HG02588 (cell line): ENCODE measurements around the gene STXBP3.

Experiments used
- ATAC-seq: cut with Tn5 transposase; IDR thresholded peaks from one replicate; pipeline ENCODE4 v1.9.1; 2021; ENCODE audit warnings: mild to moderate bottlenecking, moderate library complexity; ENCODE audit not compliant: unreplicated experiment

Gene STXBP3

DNA sequence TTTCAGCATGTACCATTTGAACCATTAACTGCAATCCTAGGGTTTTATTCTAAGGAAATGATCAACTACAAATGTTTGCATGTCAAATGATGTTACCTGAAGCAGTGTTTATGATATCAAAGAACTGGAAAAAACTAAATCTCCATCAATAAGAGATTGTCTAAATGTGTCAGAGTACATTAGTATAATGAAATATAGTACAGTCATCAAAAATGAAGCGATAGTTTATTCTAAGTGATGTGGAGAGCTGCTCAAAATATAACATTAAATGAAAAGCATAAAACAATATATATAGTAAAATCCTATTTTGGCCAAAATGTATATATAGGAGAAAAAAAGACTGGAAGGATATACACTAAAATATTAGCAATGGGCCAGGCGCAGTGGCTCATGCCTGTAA, 86.5 kb downstream of the STXBP3 start:
- no peak for ATAC-seq

DNA sequence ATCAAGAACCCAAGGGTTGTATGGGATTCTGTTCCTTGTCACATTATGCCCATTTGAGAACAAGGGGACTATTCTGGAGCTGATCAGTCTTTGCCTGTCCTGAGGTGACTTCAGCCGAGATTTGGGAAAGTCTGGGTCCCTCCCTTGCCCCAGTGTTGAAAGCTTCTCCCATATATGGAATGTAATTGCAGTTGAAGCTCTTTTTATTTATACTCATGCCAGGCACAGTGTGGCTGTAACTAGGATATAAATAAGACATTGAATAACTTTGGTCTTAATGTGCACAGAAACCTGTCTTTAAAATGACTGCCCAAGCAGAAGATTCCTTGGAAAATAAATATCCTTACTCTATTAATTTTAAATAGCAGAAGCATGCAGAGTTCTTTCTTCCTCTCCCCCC, 95.2 kb downstream of the STXBP3 start:
- ATAC-seq, result no peak

- ATAC-seq, result no peak
These were observed 96.2 kb downstream of the STXBP3 start for GRCh38 chr1:108842525-108843181.

DNA sequence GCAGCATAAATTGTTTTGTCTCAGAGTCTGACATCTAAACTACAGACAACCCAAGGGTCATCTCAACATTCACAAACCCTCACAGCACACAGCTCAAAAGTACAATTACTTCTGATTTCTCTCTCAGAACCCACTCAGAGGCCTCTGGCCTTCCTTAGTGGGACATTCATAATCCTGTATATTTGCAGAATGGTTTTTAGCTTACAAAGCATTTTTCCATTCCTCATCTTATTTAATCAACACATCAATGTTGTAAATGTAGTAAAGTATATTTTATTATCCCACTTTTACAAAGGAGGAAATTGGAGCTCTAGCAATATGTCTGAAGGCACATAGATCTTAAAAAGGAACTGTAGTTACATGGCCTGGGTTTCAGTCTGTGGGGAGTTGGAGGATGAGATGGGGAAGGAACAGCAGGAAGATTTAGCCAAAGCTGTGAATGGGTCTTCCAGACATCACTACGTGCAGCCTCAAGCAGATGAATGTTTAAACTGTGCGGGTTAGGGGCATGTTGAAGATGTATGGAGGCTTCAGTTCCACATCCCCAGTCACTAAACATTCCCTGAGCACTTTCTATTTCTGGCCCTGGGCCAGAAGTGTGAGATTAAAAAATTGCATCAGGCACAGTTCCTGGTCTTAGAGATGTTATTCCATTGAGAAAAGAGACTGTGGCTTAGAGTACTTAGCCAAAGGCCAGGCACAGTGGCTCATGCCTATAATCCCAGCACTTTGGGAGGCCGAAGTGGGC, 97.1 kb downstream of the STXBP3 start:
- no peak for ATAC-seq

- no peak for ATAC-seq
These were observed 99.0 kb downstream of the STXBP3 start for GRCh38 chr1:108845446-108845845.

DNA sequence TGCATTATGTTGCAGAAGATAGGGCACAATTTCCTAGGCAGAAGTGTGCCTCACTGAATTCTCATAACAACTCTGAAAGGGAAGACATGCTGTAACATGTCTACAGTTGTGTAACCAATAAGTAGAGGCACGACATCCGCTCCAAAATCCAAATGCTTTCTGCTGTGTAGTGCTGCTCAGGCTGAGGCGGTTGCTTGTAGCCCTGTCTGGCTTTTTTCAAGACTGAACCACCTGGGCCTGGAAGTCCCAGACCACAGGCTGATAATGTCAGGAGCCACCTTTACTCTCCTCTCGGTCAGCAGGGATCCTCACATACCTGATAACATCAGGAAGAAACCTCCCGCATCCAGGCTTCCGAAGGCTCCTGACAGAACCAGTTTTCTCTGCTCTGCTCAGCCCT, 99.5 kb downstream of the STXBP3 start:
- ATAC-seq, result no peak

DNA sequence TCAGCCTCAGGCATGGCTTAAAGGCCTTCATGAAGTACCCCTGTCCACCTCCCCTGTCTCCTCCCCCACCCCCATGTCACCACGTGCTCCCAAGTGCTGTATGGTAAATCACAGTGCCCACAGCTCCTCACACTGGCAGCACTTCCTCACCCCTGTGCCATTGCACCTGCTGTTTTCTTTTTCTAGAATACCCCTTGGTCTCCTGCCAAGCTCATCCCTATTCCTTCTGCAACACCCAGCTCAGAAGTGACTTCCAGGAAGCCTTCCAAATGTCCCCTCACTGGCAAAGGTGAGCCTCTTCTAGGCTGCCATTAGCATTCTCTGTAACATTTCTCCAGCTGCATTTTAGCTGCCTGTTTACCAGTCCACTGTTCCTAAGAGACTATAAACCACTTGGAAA, 101.0 kb downstream of the STXBP3 start:
- no peak for ATAC-seq

- ATAC-seq, result no peak
These were observed 102.3 kb downstream of the STXBP3 start for GRCh38 chr1:108848806-108849205.

- no peak for ATAC-seq
These were observed 104.5 kb downstream of the STXBP3 start for GRCh38 chr1:108850929-108851328.

GRCh38 chr1:108851567-108851966, 105.1 kb downstream of the STXBP3 start:
- no peak for ATAC-seq

- no peak for ATAC-seq
These were observed 105.9 kb downstream of the STXBP3 start for GRCh38 chr1:108852221-108852975.

- ATAC-seq, result no peak
These were observed 107.9 kb downstream of the STXBP3 start for GRCh38 chr1:108854221-108855019.

DNA sequence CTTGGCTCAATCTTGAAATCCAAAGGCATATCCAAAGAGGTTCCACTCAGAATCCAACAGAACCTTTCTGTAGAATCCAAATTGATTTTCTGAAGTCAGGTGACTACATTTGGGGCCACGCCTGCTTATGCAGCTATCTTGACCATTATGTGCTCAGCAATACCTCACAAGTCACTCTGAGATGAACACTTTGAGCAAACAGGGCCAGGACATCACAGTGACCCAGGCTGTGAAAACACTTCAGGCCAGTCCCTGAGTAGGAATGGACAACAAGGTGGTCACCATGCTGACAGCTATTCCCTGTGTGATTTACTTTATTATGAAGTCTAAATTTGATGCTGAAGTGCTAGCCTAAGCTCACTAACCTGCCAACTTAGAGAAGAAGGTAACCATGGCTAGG, 110.5 kb downstream of the STXBP3 start, which contains the start of gene AKNAD1:
AKNAD1 (minus strand) TSS at position 101 of the 400 bp plus-strand sequence. CDS start 4,430 bp downstream, outside the sequence.
- no peak for ATAC-seq

GRCh38 chr1:108858230-108858950, 111.9 kb downstream of the STXBP3 start:
- ATAC-seq, result no peak
